ENCODE results near the gene SNAPC3.
A peak's percentile ranks its signal among the peaks of the same experiment; 100 is the strongest.
"Not testable (repeated sequence)": the region's sequence is repeated elsewhere in the genome, so short reads cannot be mapped to it uniquely, and the experiment has no call there.

Gene SNAPC3

GRCh38 chr9:15422372-15423230 is at the start of gene SNAPC3:
Gene SNAPC3, plus strand, starts transcription at chr9:15422876. Its CDS starts 4 bp downstream, at chr9:15422880.
- peak within 1 kb of the TSS; percentile 63 for H3K27ac ChIP-seq
- DNase-seq (ENCODE audit: low read depth, low spot score): peak; percentile 73

- H3K27ac ChIP-seq: no peak overlapping the region
- DNase-seq (ENCODE audit: low read depth, low spot score): no peak
Measured at GRCh38 chr9:15373881-15374280, 48.8 kb upstream of the SNAPC3 start.

- DNase-seq (ENCODE audit: low read depth, low spot score): no peak
- H3K27ac ChIP-seq: no peak overlapping the region
Measured at GRCh38 chr9:15374310-15374709, 48.4 kb upstream of the SNAPC3 start.

- no peak for DNase-seq (ENCODE audit: low read depth, low spot score)
Measured at GRCh38 chr9:15374825-15375224, 47.9 kb upstream of the SNAPC3 start.

GRCh38 chr9:15377625-15378540 is 44.8 kb upstream of the SNAPC3 start:
- no peak for DNase-seq (ENCODE audit: low read depth, low spot score)

More at GRCh38 chr9:15374825-15375224, 47.9 kb upstream of the SNAPC3 start:
- no peak overlapping the region for H3K27ac ChIP-seq

GRCh38 chr9:15379317-15379716 is 43.4 kb upstream of the SNAPC3 start:
- DNase-seq (ENCODE audit: low read depth, low spot score); H3K27ac ChIP-seq: not testable (repeated sequence)

More at GRCh38 chr9:15377625-15378540, 44.8 kb upstream of the SNAPC3 start:
- H3K27ac ChIP-seq: no peak overlapping the region

- H3K27ac ChIP-seq; DNase-seq (ENCODE audit: low read depth, low spot score): not testable (repeated sequence)
Measured at GRCh38 chr9:15379888-15380287, 42.8 kb upstream of the SNAPC3 start.

GRCh38 chr9:15381491-15381890 is 41.2 kb upstream of the SNAPC3 start:
- no peak overlapping the region for H3K27ac ChIP-seq
- DNase-seq (ENCODE audit: low read depth, low spot score): no peak

GRCh38 chr9:15386465-15386864 is 36.2 kb upstream of the SNAPC3 start:
- DNase-seq (ENCODE audit: low read depth, low spot score): no peak
- no peak overlapping the region for H3K27ac ChIP-seq

GRCh38 chr9:15389173-15389572 is 33.5 kb upstream of the SNAPC3 start:
- DNase-seq (ENCODE audit: low read depth, low spot score): no peak
- H3K27ac ChIP-seq: no peak overlapping the region

- H3K27ac ChIP-seq: no peak overlapping the region
- DNase-seq (ENCODE audit: low read depth, low spot score): no peak
Measured at GRCh38 chr9:15389631-15390030, 33.0 kb upstream of the SNAPC3 start.

GRCh38 chr9:15390201-15390600 is 32.5 kb upstream of the SNAPC3 start:
- H3K27ac ChIP-seq: no peak overlapping the region
- no peak for DNase-seq (ENCODE audit: low read depth, low spot score)

- no peak for DNase-seq (ENCODE audit: low read depth, low spot score)
- H3K27ac ChIP-seq: no peak overlapping the region
Measured at GRCh38 chr9:15392363-15392762, 30.3 kb upstream of the SNAPC3 start.

GRCh38 chr9:15400281-15400941 is 22.3 kb upstream of the SNAPC3 start:
- DNase-seq (ENCODE audit: low read depth, low spot score): no peak
- H3K27ac ChIP-seq: no peak overlapping the region

GRCh38 chr9:15401266-15401665 is 21.4 kb upstream of the SNAPC3 start:
- no peak for DNase-seq (ENCODE audit: low read depth, low spot score)
- no peak overlapping the region for H3K27ac ChIP-seq

- H3K27ac ChIP-seq: no peak overlapping the region
- DNase-seq (ENCODE audit: low read depth, low spot score): no peak
Measured at GRCh38 chr9:15403155-15403554, 19.5 kb upstream of the SNAPC3 start.

- DNase-seq (ENCODE audit: low read depth, low spot score): no peak
- H3K27ac ChIP-seq: no peak overlapping the region
Measured at GRCh38 chr9:15404171-15404570, 18.5 kb upstream of the SNAPC3 start.

GRCh38 chr9:15416880-15417279 is 5.8 kb upstream of the SNAPC3 start:
- DNase-seq (ENCODE audit: low read depth, low spot score): no peak
- no peak overlapping the region for H3K27ac ChIP-seq

GRCh38 chr9:15417626-15418025 is 5.0 kb upstream of the SNAPC3 start:
- H3K27ac ChIP-seq: no peak overlapping the region
- DNase-seq (ENCODE audit: low read depth, low spot score): no peak

GRCh38 chr9:15420796-15421195 is 1.9 kb upstream of the SNAPC3 start:
- no peak overlapping the region for H3K27ac ChIP-seq
- no peak for DNase-seq (ENCODE audit: low read depth, low spot score)
